GM21717 (cell line): ENCODE results near the gene BTK.

Experiments used
- ATAC-seq: cut with Tn5 transposase; IDR thresholded peaks from one replicate; pipeline ENCODE4 v1.9.1; 2021; ENCODE audit warnings: mild to moderate bottlenecking, moderate library complexity; ENCODE audit not compliant: unreplicated experiment

Gene BTK

DNA sequence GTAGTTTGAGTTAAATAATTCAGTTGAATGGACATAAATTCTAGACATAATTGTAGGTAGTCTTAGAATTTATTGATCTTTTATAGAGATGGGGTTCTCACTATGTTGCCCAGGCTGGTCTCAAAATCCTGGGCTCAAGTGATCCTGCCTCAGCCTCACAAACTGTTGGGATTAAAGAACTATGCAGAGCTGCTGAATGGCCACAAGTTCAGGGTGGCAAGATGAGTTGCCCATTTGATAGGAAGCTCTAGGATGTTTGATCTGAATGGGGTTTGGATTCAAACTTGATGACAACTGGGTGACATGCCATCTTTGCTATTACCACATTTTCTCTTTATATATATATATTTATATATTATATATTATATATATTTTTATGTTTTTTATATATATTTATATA lies 8.4 kb upstream of the BTK start:
- no peak for ATAC-seq

GRCh38 chrX:101393530-101394305 lies 7.7 kb upstream of the BTK start:
- ATAC-seq, result no peak

DNA sequence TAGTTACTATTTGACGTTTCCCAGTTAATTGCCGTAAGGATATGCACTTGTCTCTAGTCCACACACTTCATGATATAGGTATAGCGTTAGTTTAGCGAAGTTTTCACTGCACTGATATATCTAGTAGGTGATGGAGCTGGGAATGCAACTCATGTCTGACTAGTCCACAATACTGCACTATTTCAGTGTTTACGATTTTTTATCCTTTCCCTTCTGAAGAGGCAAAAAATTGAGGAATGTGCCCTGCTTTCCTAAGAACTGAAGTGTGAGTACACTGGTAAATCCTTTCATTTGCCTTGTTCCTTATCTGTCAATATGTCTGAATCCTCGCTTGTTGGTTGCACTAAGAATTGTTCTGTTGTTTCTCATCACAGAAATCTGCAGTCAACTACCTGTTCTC lies 5.8 kb upstream of the BTK start:
- no peak for ATAC-seq

DNA sequence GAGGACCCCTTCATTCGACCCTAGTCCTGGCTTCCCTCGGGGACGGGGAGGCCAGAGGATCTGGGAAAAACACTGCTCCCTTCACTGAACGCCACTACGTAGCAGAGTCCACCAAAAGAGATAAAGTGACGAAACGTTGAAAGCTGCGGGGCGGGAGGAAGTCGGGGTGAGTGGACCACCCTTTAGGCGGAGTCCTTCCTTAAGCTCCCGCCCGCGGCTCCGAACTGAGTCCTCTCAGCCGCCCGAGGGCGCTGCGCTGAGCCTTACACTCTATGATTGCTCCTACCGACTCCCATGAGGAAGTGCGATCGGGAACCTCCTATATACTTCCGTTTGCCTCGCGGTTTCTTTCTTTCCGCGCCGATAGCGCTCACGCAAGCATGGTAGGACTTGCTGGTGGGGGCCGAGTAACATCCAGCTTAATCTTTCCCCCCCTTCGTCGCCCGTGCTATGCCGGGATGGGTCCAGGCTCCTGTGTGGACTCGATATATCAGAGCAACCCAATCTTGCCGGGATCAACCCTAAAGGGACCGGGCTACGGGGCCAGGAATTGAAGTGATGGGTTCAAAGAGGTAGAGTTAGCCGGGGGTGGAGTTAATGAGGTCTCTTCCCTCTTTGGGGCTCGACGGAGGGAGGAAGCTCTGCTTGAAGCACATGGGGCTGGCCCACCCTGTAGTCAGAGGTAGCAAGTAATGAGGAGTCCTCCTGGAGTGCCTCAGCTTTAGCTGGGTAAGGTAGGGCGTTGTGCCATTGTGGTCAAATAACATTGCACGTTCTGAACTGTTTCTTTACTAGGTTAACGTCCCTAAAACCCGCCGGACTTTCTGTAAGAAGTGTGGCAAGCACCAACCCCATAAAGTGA lies 4.9 kb upstream of the BTK start, which contains the start of gene RPL36A:
Gene RPL36A (plus strand): TSS at position 348 of the 862 bp plus-strand sequence. CDS start 33 bp downstream, at position 381.
- ATAC-seq, result peak; percentile 81

DNA sequence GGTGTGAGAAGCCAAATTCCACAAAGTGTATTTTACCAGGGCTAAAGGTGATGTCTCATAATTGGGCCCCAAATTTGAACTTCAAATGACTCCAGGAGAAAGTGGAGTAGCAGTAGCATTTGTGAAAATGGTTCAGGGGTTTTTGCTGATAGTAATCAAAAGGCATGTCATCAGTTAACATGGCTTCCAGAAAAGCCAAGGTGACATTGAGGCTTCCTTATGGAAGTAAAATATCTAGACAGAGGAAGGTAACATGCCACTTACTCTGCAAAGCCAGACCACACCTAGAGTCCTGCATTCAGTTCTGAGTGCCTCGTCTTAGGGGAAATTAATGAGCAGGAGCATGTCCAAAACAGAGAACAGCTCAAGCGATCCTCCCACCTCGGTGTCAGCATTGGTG lies 2.6 kb upstream of the BTK start:
- no peak for ATAC-seq

- ATAC-seq, result no peak
Observed at GRCh38 chrX:101386542-101386885, 523 bp upstream of the BTK start.

- ATAC-seq, result no peak
Observed at GRCh38 chrX:101385026-101385684, 836 bp downstream of the BTK start.

GRCh38 chrX:101383679-101384205 lies 2.2 kb downstream of the BTK start:
- ATAC-seq, result peak; percentile 75

GRCh38 chrX:101377547-101377946 lies 8.4 kb downstream of the BTK start:
- no peak for ATAC-seq

DNA sequence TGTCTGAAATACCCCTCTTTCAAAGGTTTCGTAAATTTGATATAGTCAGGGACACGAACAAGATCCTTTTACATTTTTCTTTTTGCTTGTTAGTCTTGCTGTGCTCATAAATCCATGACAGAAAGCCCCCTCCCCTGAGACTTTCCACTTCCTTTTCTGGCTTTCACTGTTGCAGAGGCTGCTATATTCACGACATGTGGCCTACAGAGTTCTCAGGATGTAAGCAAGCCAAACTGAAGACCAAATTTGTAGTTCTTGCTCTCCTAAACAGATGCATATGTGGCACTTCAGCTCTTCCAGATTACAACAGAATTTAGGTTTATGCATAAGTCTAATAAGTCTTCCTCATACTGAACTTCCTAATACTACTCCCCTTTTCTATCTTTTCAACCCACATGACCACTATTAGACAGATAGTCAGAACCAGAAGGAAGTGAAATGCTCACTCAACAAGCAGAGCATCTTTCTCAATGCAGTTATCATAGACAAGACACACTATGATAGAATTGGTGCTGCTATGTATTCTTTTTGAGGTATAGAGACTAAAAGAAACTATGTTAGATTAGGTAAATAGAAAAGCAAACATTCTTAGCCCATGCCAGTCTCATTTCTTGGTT lies 15.0 kb downstream of the BTK start:
- ATAC-seq, result peak; percentile 83

DNA sequence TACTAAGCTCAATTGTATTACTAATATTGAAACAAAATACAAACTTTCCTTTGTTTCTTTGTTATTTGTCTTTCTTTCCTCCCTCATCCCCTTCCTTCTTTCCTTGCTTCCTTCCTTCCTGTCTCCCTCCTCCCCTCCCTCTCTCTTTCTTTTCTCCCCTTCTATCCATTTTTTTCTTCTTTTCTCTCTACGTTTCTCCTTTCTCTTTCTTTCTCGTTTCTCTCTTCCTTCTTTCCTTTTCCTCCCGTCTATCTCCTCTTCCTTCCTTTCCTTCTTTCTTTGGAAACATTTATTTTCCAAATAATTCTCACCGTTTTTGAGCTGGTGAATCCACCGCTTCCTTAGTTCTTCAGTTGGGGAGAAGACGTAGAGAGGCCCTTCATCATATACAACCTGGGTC lies 16.3 kb downstream of the BTK start:
- no peak for ATAC-seq

- no peak for ATAC-seq
Observed at GRCh38 chrX:101368800-101369199, 17.2 kb downstream of the BTK start.

DNA sequence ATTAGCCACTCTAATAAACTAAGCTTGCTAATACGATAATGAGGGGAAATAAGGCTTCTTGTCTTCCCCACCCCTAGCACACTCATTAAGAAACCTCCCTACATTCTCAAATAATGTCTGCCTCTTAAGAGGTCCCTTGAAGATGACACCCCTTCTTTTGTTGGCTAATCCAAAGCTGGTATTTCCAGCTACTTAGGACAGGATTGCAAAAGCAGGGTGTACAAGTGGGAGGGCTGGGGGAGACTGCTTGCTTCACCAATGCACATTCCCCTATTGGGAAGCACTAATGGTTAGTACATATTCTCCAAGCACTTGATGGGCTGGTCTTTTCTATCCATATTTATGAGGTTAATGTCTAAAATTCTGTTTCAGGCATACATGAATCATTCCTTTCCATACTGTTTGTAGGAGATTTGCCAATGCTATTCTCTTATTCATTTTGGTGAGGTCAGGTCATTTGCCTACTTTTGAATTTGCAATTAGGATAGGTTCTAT lies 20.6 kb downstream of the BTK start:
- no peak for ATAC-seq

DNA sequence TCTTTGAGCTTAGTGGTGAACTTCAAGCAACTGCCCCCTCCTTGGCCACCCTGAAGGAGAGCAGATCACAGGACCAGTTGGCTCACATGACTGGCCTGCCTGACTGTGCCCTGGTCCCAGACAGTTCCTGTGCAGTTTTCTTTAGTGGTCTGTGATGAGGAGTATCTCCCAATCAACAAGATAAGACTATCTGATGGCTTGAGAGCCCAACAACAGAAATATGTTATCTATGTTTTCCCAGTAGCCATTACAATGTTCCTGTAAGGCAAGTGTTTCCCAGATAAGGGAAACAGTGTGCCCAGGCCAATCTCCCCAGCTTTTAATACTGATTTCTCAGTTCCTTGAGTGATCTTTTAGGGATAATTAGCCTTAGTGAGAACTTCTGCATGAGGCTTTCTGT lies 23.2 kb downstream of the BTK start:
- ATAC-seq, result no peak

GRCh38 chrX:101362116-101362515 lies 23.9 kb downstream of the BTK start:
- ATAC-seq, result no peak

DNA sequence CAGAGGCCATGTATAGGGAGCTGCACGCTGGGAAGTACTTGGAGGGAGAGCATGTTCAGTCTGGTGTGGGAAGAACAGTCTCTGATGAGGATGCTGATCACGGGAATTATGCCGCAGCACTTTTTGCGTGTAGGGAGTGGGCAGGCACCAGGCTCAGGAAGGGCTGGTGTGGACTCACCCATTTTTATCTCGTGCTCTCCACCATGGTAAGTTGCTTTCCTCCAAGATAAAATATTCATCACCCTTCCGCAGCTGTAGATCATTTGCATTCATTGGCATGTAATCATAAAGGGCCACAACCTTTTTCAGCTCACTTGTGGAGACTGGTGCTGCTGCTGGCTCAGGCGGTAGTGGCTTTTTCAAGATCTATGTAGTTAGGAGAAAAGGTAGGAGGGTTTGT lies 25.6 kb downstream of the BTK start:
- ATAC-seq, result no peak

GRCh38 chrX:101359966-101360365 lies 26.0 kb downstream of the BTK start:
- no peak for ATAC-seq

GRCh38 chrX:101357166-101357795 lies 28.7 kb downstream of the BTK start:
- no peak for ATAC-seq

DNA sequence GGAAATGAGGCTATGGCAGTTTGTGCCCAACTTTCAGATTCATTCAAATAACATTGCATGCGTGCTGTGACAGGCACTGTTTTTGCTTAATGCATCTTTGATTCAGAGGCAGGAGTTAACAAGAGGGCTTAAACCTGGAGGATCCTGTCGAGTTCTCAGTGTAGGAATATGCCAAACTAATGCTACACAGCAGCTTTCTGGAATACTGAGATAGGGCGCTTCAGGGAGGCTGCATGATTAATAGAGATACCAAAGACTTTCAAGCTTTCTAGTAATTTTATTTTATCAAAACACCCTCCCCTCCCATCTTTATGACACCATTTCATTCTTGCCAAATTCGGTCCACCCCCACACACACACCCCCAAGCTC lies 36.8 kb downstream of the BTK start:
- ATAC-seq, result no peak

- peak; percentile 96 for ATAC-seq
Observed at GRCh38 chrX:101348452-101349192, 37.4 kb downstream of the BTK start, which contains the start of gene TIMM8A. TSS of gene TIMM8A (minus strand) at chrX:101348742. CDS start at chrX:101348664, 78 bp downstream.
